Measurements from ENCODE around the gene ZNF331. TPM values are rescaled to one million over a fixed set of nuclear protein-coding genes. Genes with fewer than 3 reads are reported as not detected.

The ZNF331 gene
- total RNA-seq, 1 experiment from 2014 or later, result 3.9 TPM

- no peak for DNase-seq (ENCODE audit: low spot score)
Measured at GRCh38 chr19:53571339-53571738, 33.4 kb downstream of the ZNF331 start.

GRCh38 chr19:53576941-53577653 lies 39.2 kb downstream of the ZNF331 start:
- DNase-seq (ENCODE audit: low spot score), result no peak

DNA sequence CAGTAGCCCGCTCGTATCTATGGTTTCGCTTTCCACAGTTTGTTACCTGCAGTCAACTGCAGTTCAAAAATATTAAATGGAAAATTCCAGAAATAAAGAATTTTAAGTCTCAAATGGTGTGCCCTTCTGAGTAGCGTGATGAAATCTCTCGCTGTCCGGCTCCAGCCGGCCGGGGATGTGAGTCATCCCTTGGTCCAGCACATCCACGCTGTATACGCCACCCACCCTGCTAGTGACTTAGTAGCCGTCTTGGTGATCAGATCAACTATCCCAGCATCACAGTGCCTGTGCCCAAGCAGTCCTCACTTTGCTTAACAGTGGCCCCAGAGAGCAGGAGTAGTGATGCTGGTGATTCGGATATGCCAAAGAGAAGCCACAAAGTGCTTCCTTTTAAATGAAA lies 40.0 kb downstream of the ZNF331 start:
- no peak for DNase-seq (ENCODE audit: low spot score)

DNA sequence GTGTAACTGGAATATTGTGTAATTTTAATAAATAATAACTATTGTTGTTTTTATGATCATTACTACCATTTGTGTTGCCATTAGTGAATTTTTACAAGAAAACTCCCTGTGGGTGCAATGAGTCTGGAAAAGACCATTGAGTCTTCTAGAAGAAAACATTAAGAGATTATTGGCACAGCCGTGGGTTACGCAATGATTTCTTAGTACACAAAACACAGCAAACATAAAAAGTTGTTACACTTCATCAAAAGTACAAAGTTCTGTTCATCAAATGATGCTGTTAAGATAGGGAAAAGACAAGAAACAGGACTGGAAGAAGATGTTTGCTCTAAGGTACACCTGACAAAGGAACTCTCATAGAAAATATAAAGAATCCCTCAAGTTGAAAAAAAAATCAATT lies 41.6 kb downstream of the ZNF331 start:
- no peak for DNase-seq (ENCODE audit: low spot score)

GRCh38 chr19:53580871-53581835 lies 43.2 kb downstream of the ZNF331 start:
- DNase-seq (ENCODE audit: low spot score), result no peak

GRCh38 chr19:53581871-53582279 lies 43.9 kb downstream of the ZNF331 start:
- no peak for DNase-seq (ENCODE audit: low spot score)

DNA sequence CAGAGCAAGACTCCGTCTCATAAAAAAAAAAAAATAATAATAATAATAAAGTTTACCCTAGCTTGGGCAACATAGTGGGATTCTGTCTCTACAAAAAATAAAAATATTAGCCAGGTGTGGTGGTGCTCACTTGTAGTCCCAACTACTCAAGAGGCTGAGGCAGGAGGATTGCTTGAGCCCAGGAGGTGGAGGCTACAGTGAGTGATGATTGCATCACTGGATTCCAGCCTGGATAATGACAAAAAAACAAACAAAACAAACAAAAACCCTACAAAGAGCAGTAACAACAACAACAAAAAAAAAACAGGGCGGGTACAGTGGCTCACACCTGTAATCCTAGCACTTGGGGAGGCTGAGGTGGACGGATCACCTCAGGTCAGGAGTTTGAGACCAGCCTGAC lies 45.2 kb downstream of the ZNF331 start:
- no peak for DNase-seq (ENCODE audit: low spot score)

DNA sequence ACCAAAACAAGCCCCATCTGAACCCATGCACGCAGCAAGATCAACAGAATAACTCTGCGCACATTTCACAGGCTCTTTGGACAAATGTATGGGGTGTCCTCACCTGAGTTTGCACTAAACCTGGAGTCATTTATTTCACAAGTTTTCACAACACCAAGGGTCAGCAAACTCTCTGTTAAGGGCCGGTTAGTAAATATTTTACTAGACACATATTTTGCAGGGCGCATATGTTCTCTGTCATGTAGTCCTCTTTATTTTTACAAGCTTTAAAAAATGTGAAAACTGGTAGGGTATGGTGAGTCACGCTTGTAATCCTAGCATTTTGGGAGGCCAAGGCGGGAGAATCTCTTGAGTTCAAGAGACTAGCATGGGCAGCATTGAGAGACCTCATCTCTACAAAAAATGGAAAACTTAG lies 48.3 kb downstream of the ZNF331 start:
- DNase-seq (ENCODE audit: low spot score), result no peak

GRCh38 chr19:53594811-53595509 lies 57.0 kb downstream of the ZNF331 start:
- DNase-seq (ENCODE audit: low spot score), result no peak

GRCh38 chr19:53595510-53595867 lies 57.5 kb downstream of the ZNF331 start:
- DNase-seq (ENCODE audit: low spot score), result no peak

DNA sequence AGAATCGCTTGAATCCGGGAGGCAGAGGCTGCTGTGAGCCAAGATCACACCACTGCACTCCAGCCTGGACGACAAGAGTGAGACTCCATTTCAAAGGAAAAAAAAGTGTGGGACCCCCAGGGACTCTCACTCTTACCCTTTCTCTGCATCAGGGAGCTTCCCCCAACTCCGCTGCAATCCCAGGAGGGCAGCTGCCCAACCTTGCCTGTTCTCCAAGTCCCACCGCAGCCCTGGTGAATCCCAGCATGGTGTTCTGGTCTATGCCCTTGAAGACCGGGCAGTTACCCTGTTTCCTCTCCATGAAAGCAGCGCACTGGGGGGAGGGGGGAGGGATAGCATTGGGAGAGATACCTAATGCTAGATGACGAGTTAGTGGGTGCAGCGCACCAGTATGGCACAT lies 58.1 kb downstream of the ZNF331 start:
- no peak for DNase-seq (ENCODE audit: low spot score)

DNA sequence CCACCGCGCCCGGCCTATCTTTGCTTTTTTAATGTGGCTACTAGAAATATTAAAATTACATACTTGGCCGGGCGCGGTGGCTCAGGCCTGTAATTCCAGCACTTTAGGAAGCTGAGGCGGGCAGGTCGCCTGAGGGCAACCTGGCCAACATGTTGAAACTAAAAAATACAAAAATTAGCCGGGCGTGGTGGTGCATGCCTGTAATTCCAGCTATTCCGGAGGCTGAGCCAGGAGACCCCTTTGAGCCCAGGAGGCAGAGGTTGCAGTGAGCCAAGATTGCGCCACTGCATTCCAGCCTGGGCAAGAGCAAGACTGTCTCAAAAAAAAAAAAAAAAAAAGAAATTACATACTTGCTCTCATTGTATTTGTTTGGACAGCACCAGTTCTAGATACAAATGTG lies 59.1 kb downstream of the ZNF331 start:
- no peak for DNase-seq (ENCODE audit: low spot score)

DNA sequence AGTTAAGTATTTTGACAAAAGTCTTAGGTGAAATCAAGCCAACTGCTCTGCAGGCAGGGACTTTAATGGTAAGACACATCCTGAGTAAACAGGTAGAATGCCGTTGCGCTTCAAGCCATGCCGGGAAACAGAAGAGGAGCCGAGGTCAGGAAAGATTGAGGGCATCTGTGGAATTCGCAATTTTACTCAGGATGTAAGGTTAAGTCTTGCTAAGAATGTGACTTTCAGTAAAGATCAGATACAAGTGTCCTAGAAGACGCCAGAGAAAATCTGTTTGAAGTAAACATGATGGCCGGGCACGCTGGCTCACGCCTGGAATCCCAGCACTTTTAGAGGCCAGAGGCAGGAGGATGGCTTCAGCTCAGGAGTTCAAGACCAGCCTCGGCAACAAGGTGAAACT lies 60.4 kb downstream of the ZNF331 start:
- DNase-seq (ENCODE audit: low spot score), result no peak

GRCh38 chr19:53600217-53600616 lies 62.3 kb downstream of the ZNF331 start:
- DNase-seq (ENCODE audit: low spot score), result no peak

GRCh38 chr19:53606031-53606430 lies 68.1 kb downstream of the ZNF331 start:
- no peak for DNase-seq (ENCODE audit: low spot score)

GRCh38 chr19:53608381-53608780 lies 70.4 kb downstream of the ZNF331 start:
- DNase-seq (ENCODE audit: low spot score), result no peak

DNA sequence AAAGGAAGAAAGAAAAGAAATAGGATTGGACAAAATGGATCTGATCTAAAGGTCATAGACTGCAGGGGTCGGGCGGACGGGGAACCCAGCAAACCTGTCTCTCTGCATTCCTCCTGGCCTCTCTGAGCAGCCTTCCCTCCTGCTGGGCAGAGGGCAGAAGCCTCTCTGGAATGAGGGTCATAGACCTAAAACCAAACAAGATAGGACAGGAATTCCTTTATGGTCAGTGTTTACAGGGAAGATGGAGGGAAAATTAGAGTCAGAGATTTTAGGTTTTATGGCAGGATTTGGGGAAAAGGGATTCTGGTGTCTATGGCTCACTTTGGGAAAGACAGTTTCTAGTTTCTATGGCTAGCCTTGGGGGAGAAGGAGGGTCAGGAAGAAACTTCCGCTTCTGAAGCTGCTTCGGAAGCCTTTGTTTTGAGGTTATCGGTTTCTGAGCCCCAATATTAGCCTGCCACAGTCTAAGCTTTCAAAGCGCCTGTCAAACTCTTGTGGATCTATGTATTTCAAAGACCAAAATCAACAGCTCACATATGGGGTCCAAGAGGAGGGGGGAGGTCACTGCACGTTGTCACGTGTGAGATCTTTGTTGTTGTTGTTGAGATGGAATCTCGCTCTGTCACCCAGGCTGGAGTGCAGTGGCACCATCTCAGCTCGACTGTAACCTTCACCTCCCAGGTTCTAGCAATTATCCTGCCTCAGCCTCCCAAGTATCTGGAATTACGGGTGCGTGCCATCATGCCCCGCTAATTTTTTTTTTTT lies 75.0 kb downstream of the ZNF331 start:
- peak; percentile 68 for DNase-seq (ENCODE audit: low spot score)

- DNase-seq (ENCODE audit: low spot score), result peak; percentile 60
Measured at GRCh38 chr19:53621885-53622740, 84.2 kb downstream of the ZNF331 start.

DNA sequence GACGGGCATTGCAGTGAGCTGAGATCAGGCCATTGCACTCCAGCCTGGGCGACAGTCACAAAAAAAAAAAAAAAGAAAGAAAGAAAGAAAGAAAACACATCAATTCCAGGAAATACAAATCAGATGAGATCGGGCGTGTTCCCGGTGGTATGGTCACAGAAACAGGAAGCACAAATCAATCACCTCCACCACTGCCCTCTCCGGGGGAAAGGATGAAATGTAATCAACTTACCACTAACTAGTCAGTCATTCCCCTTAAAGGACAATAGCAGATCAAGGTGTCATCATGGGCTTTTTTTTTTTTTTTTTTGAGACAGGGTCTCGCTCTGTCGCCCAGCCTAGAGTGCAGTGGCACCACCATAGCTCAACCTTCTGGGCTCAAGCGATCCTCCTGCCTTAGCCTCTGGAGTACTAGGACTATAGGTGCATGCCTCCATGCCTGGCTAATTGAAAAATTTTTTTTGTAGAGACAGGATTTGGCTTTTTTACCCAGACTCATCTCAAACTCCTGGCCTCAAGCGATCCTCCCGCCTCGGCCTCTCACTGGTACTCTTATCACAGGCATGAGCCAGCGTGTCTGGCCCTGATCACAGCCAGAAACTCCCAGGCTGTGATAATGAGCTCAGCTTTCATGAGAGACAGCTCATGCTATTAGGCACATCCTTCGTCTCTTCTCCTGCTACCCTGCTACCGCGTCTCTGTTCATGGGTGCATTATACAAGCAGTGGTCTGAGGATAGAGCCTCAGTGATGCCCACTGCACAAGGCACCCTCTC lies 87.0 kb downstream of the ZNF331 start:
- DNase-seq (ENCODE audit: low spot score), result no peak

DNA sequence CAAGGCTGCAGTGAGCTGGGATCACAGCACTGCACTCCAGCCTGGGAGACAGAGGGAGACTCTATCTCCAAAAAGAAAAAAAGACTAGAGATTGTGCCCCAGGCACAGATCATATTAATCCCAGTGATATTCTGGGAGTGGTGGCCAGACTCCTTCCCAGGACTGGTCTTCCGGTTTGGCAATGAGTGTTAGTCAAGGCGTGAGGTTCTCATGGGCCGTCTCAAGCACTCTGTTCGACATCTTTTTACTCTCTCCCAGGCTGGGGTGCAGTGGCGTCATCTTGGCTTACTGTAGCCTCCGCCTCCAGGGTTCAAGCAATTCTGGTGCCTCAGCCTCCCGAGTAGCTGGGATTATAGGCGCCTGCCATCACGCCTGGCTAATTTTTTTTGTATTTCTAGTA lies 88.5 kb downstream of the ZNF331 start:
- DNase-seq (ENCODE audit: low spot score), result no peak
